ENCODE data around the gene IZUMO3.
"Not testable (repeated sequence)": the region's sequence is repeated elsewhere in the genome, so short reads cannot be mapped to it uniquely, and the experiment has no call there.

The IZUMO3 gene

GRCh38 chr9:24545847-24546522 is at the start of gene IZUMO3:
IZUMO3 (minus strand) TSS chr9:24545897; CDS start chr9:24545649, 248 bp downstream.
- DNase-seq, result no peak

GRCh38 chr9:24594234-24594850 is 48.6 kb upstream of the IZUMO3 start:
- no peak for DNase-seq

GRCh38 chr9:24590432-24590831 is 44.7 kb upstream of the IZUMO3 start:
- DNase-seq, result no peak

- no peak for DNase-seq
These were observed 42.2 kb upstream of the IZUMO3 start for GRCh38 chr9:24587883-24588282.

- no peak for DNase-seq
These were observed 36.7 kb upstream of the IZUMO3 start for GRCh38 chr9:24582146-24583126.

- DNase-seq, result not testable (repeated sequence)
These were observed 34.3 kb upstream of the IZUMO3 start for GRCh38 chr9:24580005-24580404.

- DNase-seq, result no peak
These were observed 26.7 kb upstream of the IZUMO3 start for GRCh38 chr9:24572406-24572805.

- no peak for DNase-seq
These were observed 16.3 kb upstream of the IZUMO3 start for GRCh38 chr9:24561957-24562356.

GRCh38 chr9:24553183-24553552 is 7.5 kb upstream of the IZUMO3 start:
- no peak for DNase-seq

GRCh38 chr9:24552526-24553182 is 7.0 kb upstream of the IZUMO3 start:
- DNase-seq, result no peak

GRCh38 chr9:24545285-24545684 is 412 bp downstream of the IZUMO3 start:
- DNase-seq, result no peak

GRCh38 chr9:24518545-24518944 is 27.2 kb downstream of the IZUMO3 start:
- DNase-seq, result no peak

- DNase-seq, result no peak
These were observed 29.2 kb downstream of the IZUMO3 start for GRCh38 chr9:24516463-24516862.

- DNase-seq, result no peak
These were observed 35.8 kb downstream of the IZUMO3 start for GRCh38 chr9:24509850-24510249.

GRCh38 chr9:24504521-24504920 is 41.2 kb downstream of the IZUMO3 start:
- DNase-seq, result no peak

- DNase-seq, result no peak
These were observed 43.3 kb downstream of the IZUMO3 start for GRCh38 chr9:24502206-24502937.

- DNase-seq, result no peak
These were observed 44.9 kb downstream of the IZUMO3 start for GRCh38 chr9:24500761-24501160.

- DNase-seq, result no peak
These were observed 47.1 kb downstream of the IZUMO3 start for GRCh38 chr9:24498632-24499031.

- DNase-seq, result no peak
These were observed 48.0 kb downstream of the IZUMO3 start for GRCh38 chr9:24497671-24498070.
